ENCODE data around the gene SIRT2. TPM values are rescaled to one million over a fixed set of nuclear protein-coding genes. Genes with fewer than 3 reads are reported as not detected.

SIRT2 gene
- total RNA-seq, 1 donor from 2014 or later, result 178 TPM

Other genes with a start within 250 kb of the SIRT2 start
- gene CAPN12, start 155.1 kb downstream of the SIRT2 start, total RNA-seq, result 0.31 TPM
- 10.4 TPM for gene LGALS7, start 126.1 kb downstream of the SIRT2 start, total RNA-seq
- gene LGALS7B, start 110.4 kb downstream of the SIRT2 start, total RNA-seq, result 25.7 TPM
- not detected for gene LGALS4, start 86.7 kb downstream of the SIRT2 start, total RNA-seq
- 84.0 TPM for gene ECH1, start 67.8 kb downstream of the SIRT2 start, total RNA-seq
- 249 TPM for gene HNRNPL, start 49.6 kb downstream of the SIRT2 start, total RNA-seq
- gene RINL, start 21.3 kb downstream of the SIRT2 start, total RNA-seq, result 7.1 TPM
- 8.8 TPM for gene NFKBIB, start 351 bp upstream of the SIRT2 start, total RNA-seq
- gene CCER2, start 12.6 kb upstream of the SIRT2 start, total RNA-seq, result not detected
- gene SARS2, start 31.1 kb upstream of the SIRT2 start, total RNA-seq, result 11.3 TPM
- gene MRPS12, start 31.3 kb upstream of the SIRT2 start, total RNA-seq, result 18.1 TPM
- gene FBXO17, start 76.1 kb upstream of the SIRT2 start, total RNA-seq, result 35.2 TPM
- 1.6 TPM for gene FBXO27, start 132.9 kb upstream of the SIRT2 start, total RNA-seq
- not detected for gene ACP7, start 184.8 kb upstream of the SIRT2 start, total RNA-seq
- 10.3 TPM for gene PAK4, start 226.2 kb upstream of the SIRT2 start, total RNA-seq